ENCODE results near the gene KBTBD3.

The KBTBD3 gene

DNA sequence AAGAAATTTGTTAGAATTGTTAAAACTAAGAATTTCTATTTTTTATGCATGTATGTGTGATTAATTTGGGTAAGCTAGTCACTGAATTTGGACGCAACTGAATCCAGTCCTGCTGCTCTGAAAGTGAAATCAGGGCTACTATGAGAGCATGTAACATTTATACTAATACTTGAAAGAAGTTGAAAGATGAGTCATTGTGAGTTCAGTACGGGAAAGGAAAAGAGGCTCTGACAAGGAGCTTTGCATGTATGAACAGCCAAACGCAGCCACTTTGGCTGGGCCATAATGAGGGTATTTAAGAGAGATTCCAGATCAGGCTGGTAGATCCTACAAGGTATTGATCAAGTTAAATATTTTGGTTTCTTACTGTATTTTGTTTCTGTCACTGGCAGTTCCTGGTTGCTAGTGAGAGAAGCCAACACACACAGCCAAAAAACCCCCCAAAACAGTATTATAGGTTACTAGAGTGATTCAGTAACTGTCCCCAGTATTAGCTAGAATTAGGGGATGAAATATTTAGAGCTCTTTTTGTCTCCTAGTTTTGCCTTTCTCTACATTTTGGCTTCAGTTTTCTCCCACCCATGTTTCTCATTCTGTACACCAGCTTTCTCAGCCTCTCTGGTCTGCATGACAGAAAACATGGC is 14.5 kb upstream of the KBTBD3 start:
- H3K4me1 ChIP-seq (ENCODE audit: control insufficient read depth, insufficient read depth, low read depth, low read length): no peaks in the 10 kb centered on the region
- H3K4me2 ChIP-seq (ENCODE audit: low read length, poor library complexity, severe bottlenecking): no peak overlapping the region
- no peak overlapping the region for H3K23ac ChIP-seq (ENCODE audit: low read length in 2 of 2)
- no peak overlapping the region for H4K8ac ChIP-seq (ENCODE audit: low read length)
- no peak overlapping the region for H2BK120ac ChIP-seq (ENCODE audit: low read depth, low read length)
- peaks cover 7% of the 10 kb centered on the region for H3K79me1 ChIP-seq (replicated peaks; ENCODE audit: low read length, poor library complexity, severe bottlenecking)
- no peak overlapping the region for H3K14ac ChIP-seq (ENCODE audit: low read length in 2 of 2)
- 23% methylated on average over 3 of the region's 3 CpGs for WGBS
- no peak overlapping the region for H2BK12ac ChIP-seq (ENCODE audit: low read length in 2 of 2)
- peak overlapping the region; percentile 34 for H3K27ac ChIP-seq (ENCODE audit: low read length, poor library complexity, severe bottlenecking)
- no peak overlapping the region for H3K4ac ChIP-seq (ENCODE audit: low read depth in 1 of 2, low read length in 2 of 2)
- H3K18ac ChIP-seq (ENCODE audit: low read depth in 1 of 2, low read length in 2 of 2): no peak overlapping the region
- H3K36me3 ChIP-seq (ENCODE audit: control insufficient read depth in 1 of 2, insufficient read depth in 2 of 2, low read depth in 1 of 2, low read length in 2 of 2): peaks cover 3 to 65% of the 10 kb centered on the region in 2 experiments
- no peak overlapping the region for H4K91ac ChIP-seq (ENCODE audit: low read length)
- no peak overlapping the region for H2AFZ ChIP-seq (ENCODE audit: low read depth, low read length)
- peak; percentile 84 for DNase-seq
- H2BK5ac ChIP-seq (ENCODE audit: low read depth, low read length, poor library complexity, severe bottlenecking): no peak overlapping the region
- no peaks in the 10 kb centered on the region for H3K27me3 ChIP-seq (ENCODE audit: control insufficient read depth in 1 of 2, insufficient read depth in 1 of 2, low read length in 2 of 2)
- no peaks in the 10 kb centered on the region for H3K9me3 ChIP-seq (ENCODE audit: control insufficient read depth, low read length)
- peak overlapping the region; percentile 62 for H2AK5ac ChIP-seq (ENCODE audit: low read length, severe bottlenecking)
- H3K9ac ChIP-seq (ENCODE audit: low read length): no peak overlapping the region
- H2BK15ac ChIP-seq (ENCODE audit: low read depth, poor library complexity, severe bottlenecking): no peak overlapping the region
- H3K4me3 ChIP-seq (ENCODE audit: insufficient read depth in 1 of 2, low read depth in 1 of 2, low read length in 2 of 2): no peak overlapping the region

DNA sequence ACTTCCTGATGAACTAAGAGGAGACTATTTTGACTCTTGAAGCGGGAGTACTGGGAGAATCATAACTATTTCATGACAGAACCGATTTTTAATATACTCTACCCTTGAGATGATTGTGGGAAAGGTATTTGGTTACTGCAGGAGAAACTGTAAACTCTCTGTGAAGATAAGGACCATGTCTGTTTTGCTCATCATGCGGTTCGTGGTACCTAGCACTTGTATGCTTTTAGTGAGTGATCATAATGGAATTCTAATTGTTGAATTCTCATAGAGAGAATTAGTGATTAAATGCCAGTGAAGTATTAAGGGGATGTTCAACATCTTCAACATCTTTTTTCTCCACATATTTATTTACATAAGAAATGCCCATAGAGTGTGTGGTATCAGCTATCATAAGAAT is 11.7 kb upstream of the KBTBD3 start:
- no peaks in the 10 kb centered on the region for H3K9me3 ChIP-seq (ENCODE audit: control insufficient read depth, low read length)
- H2AK5ac ChIP-seq (ENCODE audit: low read length, severe bottlenecking): no peak overlapping the region
- H3K4me1 ChIP-seq (ENCODE audit: control insufficient read depth, insufficient read depth, low read depth, low read length): no peaks in the 10 kb centered on the region
- no peak overlapping the region for H3K4ac ChIP-seq (ENCODE audit: low read depth in 1 of 2, low read length in 2 of 2)
- no peak overlapping the region for H2BK5ac ChIP-seq (ENCODE audit: low read depth, low read length, poor library complexity, severe bottlenecking)
- no peak overlapping the region for H3K14ac ChIP-seq (ENCODE audit: low read length in 2 of 2)
- no peak overlapping the region for H2BK120ac ChIP-seq (ENCODE audit: low read depth, low read length)
- no peak overlapping the region for H2AFZ ChIP-seq (ENCODE audit: low read depth, low read length)
- no peak overlapping the region for H3K18ac ChIP-seq (ENCODE audit: low read depth in 1 of 2, low read length in 2 of 2)
- no peak overlapping the region for H3K4me2 ChIP-seq (ENCODE audit: low read length, poor library complexity, severe bottlenecking)
- no peaks in the 10 kb centered on the region for H3K27me3 ChIP-seq (ENCODE audit: control insufficient read depth in 1 of 2, insufficient read depth in 1 of 2, low read length in 2 of 2)
- peak; percentile 42 for DNase-seq
- H3K79me1 ChIP-seq (replicated peaks; ENCODE audit: low read length, poor library complexity, severe bottlenecking): peaks cover 9% of the 10 kb centered on the region
- 32% methylated on average over 2 of the region's 4 CpGs for WGBS
- no peak overlapping the region for H4K8ac ChIP-seq (ENCODE audit: low read length)
- no peak overlapping the region for H3K27ac ChIP-seq (ENCODE audit: low read length, poor library complexity, severe bottlenecking)
- H3K9ac ChIP-seq (ENCODE audit: low read length): peak overlapping the region; percentile 28
- no peak overlapping the region for H3K23ac ChIP-seq (ENCODE audit: low read length in 2 of 2)
- peaks cover 4 to 44% of the 10 kb centered on the region in 2 experiments for H3K36me3 ChIP-seq (ENCODE audit: control insufficient read depth in 1 of 2, insufficient read depth in 2 of 2, low read depth in 1 of 2, low read length in 2 of 2)
- no peak overlapping the region for H4K91ac ChIP-seq (ENCODE audit: low read length)
- no peak overlapping the region for H2BK12ac ChIP-seq (ENCODE audit: low read length in 2 of 2)
- H2BK15ac ChIP-seq (ENCODE audit: low read depth, poor library complexity, severe bottlenecking): no peak overlapping the region
- no peak overlapping the region for H3K4me3 ChIP-seq (ENCODE audit: insufficient read depth in 1 of 2, low read depth in 1 of 2, low read length in 2 of 2)

DNA sequence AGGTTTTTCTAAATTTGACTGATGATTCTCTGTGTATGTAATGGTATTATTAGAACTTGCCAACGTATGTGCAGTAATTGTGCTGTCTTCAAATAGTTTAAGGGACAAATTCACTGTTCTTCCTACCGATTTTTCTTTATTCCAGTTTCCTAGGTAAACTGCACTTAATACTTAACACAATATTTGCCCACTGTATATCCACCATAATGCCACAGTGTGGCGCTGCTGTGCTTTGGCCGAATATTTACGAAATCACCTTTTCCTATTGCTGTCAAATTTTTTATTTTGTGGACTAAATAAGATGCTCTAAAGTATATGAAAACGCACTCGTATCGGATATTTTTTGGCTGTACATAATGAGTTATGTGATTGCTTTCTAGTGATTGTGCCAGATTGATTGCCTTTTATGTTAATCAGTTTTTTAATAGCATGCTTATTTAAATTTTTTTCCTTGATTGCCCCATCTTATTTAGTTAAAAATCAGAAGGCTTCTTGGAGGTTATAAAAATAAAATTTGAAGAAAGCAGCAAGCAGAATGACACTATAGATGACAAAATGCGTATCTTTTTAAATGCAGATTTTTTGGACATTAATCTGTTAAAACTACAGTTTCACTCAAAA is 10.8 kb upstream of the KBTBD3 start:
- Histone ChIP-seq H2BK120ac (ENCODE audit: low read depth, low read length) (no peak overlapping the region), H3K4me3 (ENCODE audit: insufficient read depth in 1 of 2, low read depth in 1 of 2, low read length in 2 of 2) (peak overlapping the region in 1 of 2 experiments; percentile 49), H3K36me3 (ENCODE audit: control insufficient read depth in 1 of 2, insufficient read depth in 2 of 2, low read depth in 1 of 2, low read length in 2 of 2) (peaks cover 4 to 40% of the 10 kb centered on the region in 2 experiments), H3K4me2 (ENCODE audit: low read length, poor library complexity, severe bottlenecking) (no peak overlapping the region), H3K18ac (ENCODE audit: low read depth in 1 of 2, low read length in 2 of 2) (no peak overlapping the region), H3K79me1 (replicated peaks; ENCODE audit: low read length, poor library complexity, severe bottlenecking) (peaks cover 8% of the 10 kb centered on the region), H4K91ac (ENCODE audit: low read length) (no peak overlapping the region), H2BK5ac (ENCODE audit: low read depth, low read length, poor library complexity, severe bottlenecking) (no peak overlapping the region), H3K27ac (ENCODE audit: low read length, poor library complexity, severe bottlenecking) (no peak overlapping the region), H2BK12ac (ENCODE audit: low read length in 2 of 2) (no peak overlapping the region), H3K14ac (ENCODE audit: low read length in 2 of 2) (no peak overlapping the region), H3K27me3 (ENCODE audit: control insufficient read depth in 1 of 2, insufficient read depth in 1 of 2, low read length in 2 of 2) (no peaks in the 10 kb centered on the region), H4K8ac (ENCODE audit: low read length) (no peak overlapping the region), H3K9ac (ENCODE audit: low read length) (peak overlapping the region; percentile 65), H2BK15ac (ENCODE audit: low read depth, poor library complexity, severe bottlenecking) (no peak overlapping the region), H3K4me1 (ENCODE audit: control insufficient read depth, insufficient read depth, low read depth, low read length) (no peaks in the 10 kb centered on the region), H3K9me3 (ENCODE audit: control insufficient read depth, low read length) (no peaks in the 10 kb centered on the region), H3K23ac (ENCODE audit: low read length in 2 of 2) (no peak overlapping the region), H2AK5ac (ENCODE audit: low read length, severe bottlenecking) (no peak overlapping the region), H3K4ac (ENCODE audit: low read depth in 1 of 2, low read length in 2 of 2) (no peak overlapping the region), H2AFZ (ENCODE audit: low read depth, low read length) (no peak overlapping the region)
- WGBS: 77% methylated on average over 5 of the region's 9 CpGs
- peak; percentile 70 for DNase-seq

DNA sequence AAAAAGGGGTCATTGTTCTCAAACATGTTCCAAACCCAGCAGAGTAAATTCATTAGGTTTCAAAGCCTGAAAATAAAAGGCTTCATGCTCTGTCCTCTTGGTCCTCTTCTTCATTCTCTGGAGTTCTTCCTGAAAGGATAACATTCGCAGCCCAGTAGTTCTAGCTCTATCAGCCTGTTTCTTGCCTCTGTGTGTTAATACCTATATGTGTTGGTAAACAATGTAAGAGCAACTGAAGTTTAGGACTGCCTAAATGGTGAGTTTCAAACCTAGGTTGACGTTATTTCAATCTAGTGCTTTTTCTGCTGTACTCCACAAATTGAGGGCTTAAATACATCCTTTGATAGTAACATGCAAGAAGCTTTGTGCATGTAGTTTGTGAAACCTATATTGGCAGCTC is 9.7 kb upstream of the KBTBD3 start:
- 96% methylated on average over 2 of the region's 2 CpGs for WGBS
- Histone ChIP-seq H3K4me2 (ENCODE audit: low read length, poor library complexity, severe bottlenecking) (no peak overlapping the region), H3K9me3 (ENCODE audit: control insufficient read depth, low read length) (no peaks in the 10 kb centered on the region), H2BK12ac (ENCODE audit: low read length in 2 of 2) (no peak overlapping the region), H3K79me1 (replicated peaks; ENCODE audit: low read length, poor library complexity, severe bottlenecking) (peaks cover 6% of the 10 kb centered on the region), H2BK120ac (ENCODE audit: low read depth, low read length) (no peak overlapping the region), H4K91ac (ENCODE audit: low read length) (no peak overlapping the region), H3K4ac (ENCODE audit: low read depth in 1 of 2, low read length in 2 of 2) (no peak overlapping the region), H4K8ac (ENCODE audit: low read length) (no peak overlapping the region), H3K18ac (ENCODE audit: low read depth in 1 of 2, low read length in 2 of 2) (no peak overlapping the region), H3K4me1 (ENCODE audit: control insufficient read depth, insufficient read depth, low read depth, low read length) (no peaks in the 10 kb centered on the region), H2BK5ac (ENCODE audit: low read depth, low read length, poor library complexity, severe bottlenecking) (no peak overlapping the region), H3K36me3 (ENCODE audit: control insufficient read depth in 1 of 2, insufficient read depth in 2 of 2, low read depth in 1 of 2, low read length in 2 of 2) (peaks cover 4 to 40% of the 10 kb centered on the region in 2 experiments), H3K27me3 (ENCODE audit: control insufficient read depth in 1 of 2, insufficient read depth in 1 of 2, low read length in 2 of 2) (no peaks in the 10 kb centered on the region), H3K23ac (ENCODE audit: low read length in 2 of 2) (no peak overlapping the region), H2AFZ (ENCODE audit: low read depth, low read length) (no peak overlapping the region), H3K14ac (ENCODE audit: low read length in 2 of 2) (no peak overlapping the region), H3K27ac (ENCODE audit: low read length, poor library complexity, severe bottlenecking) (peak overlapping the region; percentile 27), H2AK5ac (ENCODE audit: low read length, severe bottlenecking) (no peak overlapping the region), H2BK15ac (ENCODE audit: low read depth, poor library complexity, severe bottlenecking) (no peak overlapping the region), H3K4me3 (ENCODE audit: insufficient read depth in 1 of 2, low read depth in 1 of 2, low read length in 2 of 2) (peak overlapping the region in 1 of 2 experiments; percentile 49), H3K9ac (ENCODE audit: low read length) (peak overlapping the region; percentile 65)
- DNase-seq: no peak
